Liver (tissue), 9 donors: ENCODE results near the gene SYS1. TPM values are rescaled to one million over a fixed set of nuclear protein-coding genes. Genes with fewer than 3 reads are reported as not detected.

Source experiments
- DNase-seq: peaks from one replicate; pipeline ENCODE4 v3.0.0-alpha.2; 2017; ENCODE audit warnings: low spot score
- H3K27ac ChIP-seq, 2 donors: one replicate each; pipeline ENCODE4 v1.7.0; 2013; ENCODE audit warnings: inconsistent platforms in 2 of 2, low read length in 2 of 2, control low read depth in 1 of 2, low read depth in 1 of 2, mild to moderate bottlenecking in 1 of 2
- H3K27me3 ChIP-seq, 4 donors: one replicate each; pipeline versions ENCODE4 v1.6.1 to v1.7.0; 2013; ENCODE audit warnings: low read length in 3 of 4, inconsistent platforms in 1 of 4, mild to moderate bottlenecking in 1 of 4, moderate library complexity in 1 of 4; ENCODE audit not compliant: control insufficient read depth in 4 of 4, insufficient read depth in 4 of 4
- H3K36me3 ChIP-seq, 4 donors: one replicate each; pipeline versions ENCODE4 v1.6.1 to v1.7.0; 2013; ENCODE audit warnings: low read length in 3 of 4, mild to moderate bottlenecking in 3 of 4, low read depth in 1 of 4, moderate library complexity in 1 of 4; ENCODE audit not compliant: control insufficient read depth in 4 of 4, insufficient read depth in 3 of 4
- H3K4me1 ChIP-seq, 4 donors: one replicate each; pipeline versions ENCODE4 v1.6.1 to v1.7.0; 2013; ENCODE audit warnings: low read length in 3 of 4, mild to moderate bottlenecking in 3 of 4, moderate library complexity in 1 of 4; ENCODE audit not compliant: control insufficient read depth in 4 of 4, insufficient read depth in 4 of 4
- H3K4me3 ChIP-seq, 3 donors: one replicate each; pipeline versions ENCODE4 v1.6.1 to v1.7.0; 2013; ENCODE audit warnings: low read length in 3 of 3, control low read depth in 1 of 3, low read depth in 1 of 3, mild to moderate bottlenecking in 1 of 3
- H3K9ac ChIP-seq, 2 donors: one replicate each; pipeline ENCODE4 v1.7.0; 2013; ENCODE audit warnings: low read length in 2 of 2, mild to moderate bottlenecking in 2 of 2, moderate library complexity in 2 of 2, control low read depth in 1 of 2, low read depth in 1 of 2
- H3K9me3 ChIP-seq, 4 donors: one replicate each; pipeline versions ENCODE4 v1.6.1 to v1.7.0; 2013; ENCODE audit warnings: low read length in 3 of 4; ENCODE audit not compliant: control insufficient read depth in 4 of 4
- EGR1 ChIP-seq, 2 donors: IDR thresholded peaks; 2 replicates each; pipeline ENCODE4 v1.6.1; 2016 to 2018; ENCODE audit warnings: antibody characterized with exemption in 2 of 2, low read depth in 2 of 2
- FOXA1 ChIP-seq: IDR thresholded peaks from 2 replicates; pipeline ENCODE4 v1.6.1; 2016; ENCODE audit warnings: antibody characterized with exemption
- FOXA2 ChIP-seq: IDR thresholded peaks from 2 replicates; pipeline ENCODE4 v1.6.1; 2016; ENCODE audit warnings: antibody characterized with exemption
- GABPA ChIP-seq, 2 donors: IDR thresholded peaks in 1 of 2; conservative IDR thresholded peaks in 1 of 2; 2 replicates each; pipeline ENCODE4 v1.6.1; 2016; ENCODE audit warnings: antibody characterized with exemption in 2 of 2, mild to moderate bottlenecking in 1 of 2, moderate library complexity in 1 of 2
- HNF4A ChIP-seq, 2 donors: conservative IDR thresholded peaks; 2 replicates each; pipeline ENCODE4 v1.6.1; 2016; ENCODE audit warnings: antibody characterized with exemption in 2 of 2, mild to moderate bottlenecking in 2 of 2
- HNF4G ChIP-seq: IDR thresholded peaks from 2 replicates; pipeline ENCODE4 v1.6.1; 2016; ENCODE audit warnings: antibody characterized with exemption
- JUND ChIP-seq, 2 donors: IDR thresholded peaks; 2 replicates each; pipeline ENCODE4 v1.6.1; 2016; ENCODE audit warnings: antibody characterized with exemption in 2 of 2
- NR2F2 ChIP-seq: IDR thresholded peaks from 2 replicates; pipeline ENCODE4 v1.6.1; 2016; ENCODE audit warnings: antibody characterized with exemption
- RAD21 ChIP-seq, 2 donors: IDR thresholded peaks; 2 replicates each; pipeline ENCODE4 v1.6.1; 2016; ENCODE audit warnings: antibody characterized with exemption in 2 of 2, mild to moderate bottlenecking in 2 of 2
- RXRA ChIP-seq, 2 donors: IDR thresholded peaks; 2 replicates each; pipeline ENCODE4 v1.6.1; 2017 to 2018; ENCODE audit warnings: antibody characterized with exemption in 2 of 2, mild to moderate bottlenecking in 1 of 2
- SP1 ChIP-seq: IDR thresholded peaks from 2 replicates; pipeline ENCODE4 v1.6.1; 2018; ENCODE audit warnings: antibody characterized with exemption, mild to moderate bottlenecking
- TAF1 ChIP-seq: conservative IDR thresholded peaks from 2 replicates; pipeline ENCODE4 v1.6.1; 2016; ENCODE audit warnings: antibody characterized with exemption, mild to moderate bottlenecking
- YY1 ChIP-seq: IDR thresholded peaks from 2 replicates; pipeline ENCODE4 v1.6.1; 2016; ENCODE audit warnings: antibody characterized with exemption, mild to moderate bottlenecking
- WGBS: extraction: QIAGEN DNeasy Blood & Tissue Kit; methylation state at CpG from one replicate; pipeline ENCODE4 v1.1.7; 2013; 5-methylcytosine and 5-hydroxymethylcytosine counted together
- polyA plus RNA-seq, 2 donors: library from polyadenylated mRNA; stranded (reverse) in 1 of 2; unstranded in 1 of 2; fragments of 200-250 nt in 1 of 2; fragments of >200 nt in 1 of 2; fragmentation: Nextera tagmentation in 1 of 2; extraction: Ambion mirVana in 1 of 2; gene quantifications; one replicate each; pipeline versions ENCODE4 v1.2.1 to v1.2.3, GENCODE V29; 2013 to 2015
- total RNA-seq, 2 donors: library from RNA; depleted of rRNA; stranded (reverse); fragments of >200 nt; gene quantifications; one replicate each; pipeline ENCODE4 v1.2.3, GENCODE V29; 2014
- TF ChIP-seq, protein P1 (sequence below): IDR thresholded peaks from 2 replicates; pipeline ENCODE4 v1.6.1; 2016; ENCODE audit warnings: antibody characterized with exemption
- TF ChIP-seq, protein P2 (sequence below): IDR thresholded peaks from 2 replicates; pipeline ENCODE4 v1.6.1; 2016; ENCODE audit warnings: antibody characterized with exemption
- TF ChIP-seq, protein P3 (sequence below): IDR thresholded peaks from 2 replicates; pipeline ENCODE4 v1.6.1; 2016; ENCODE audit warnings: antibody characterized with exemption, mild to moderate bottlenecking
- TF ChIP-seq, protein P4 (sequence below): IDR thresholded peaks from 2 replicates; pipeline ENCODE4 v1.6.1; 2016; ENCODE audit warnings: antibody characterized with exemption
- TF ChIP-seq, protein P5 (sequence below): fragments of 150-350 bp; IDR thresholded peaks from 2 replicates; pipeline ENCODE4 v1.5.1; 2017; ENCODE audit warnings: improper control_type of control experiment, low read depth, low read length; ENCODE audit not compliant: missing input control
- donor health status: healthy.
- donor health status: healthy.
- donor health status: healthy.
- donor health status: healthy.
- donor health status: healthy.

The SYS1 gene
- total and polyA plus RNA-seq, 4 donors: 15.0 to 37.8 (median 28.1) TPM

DNA sequence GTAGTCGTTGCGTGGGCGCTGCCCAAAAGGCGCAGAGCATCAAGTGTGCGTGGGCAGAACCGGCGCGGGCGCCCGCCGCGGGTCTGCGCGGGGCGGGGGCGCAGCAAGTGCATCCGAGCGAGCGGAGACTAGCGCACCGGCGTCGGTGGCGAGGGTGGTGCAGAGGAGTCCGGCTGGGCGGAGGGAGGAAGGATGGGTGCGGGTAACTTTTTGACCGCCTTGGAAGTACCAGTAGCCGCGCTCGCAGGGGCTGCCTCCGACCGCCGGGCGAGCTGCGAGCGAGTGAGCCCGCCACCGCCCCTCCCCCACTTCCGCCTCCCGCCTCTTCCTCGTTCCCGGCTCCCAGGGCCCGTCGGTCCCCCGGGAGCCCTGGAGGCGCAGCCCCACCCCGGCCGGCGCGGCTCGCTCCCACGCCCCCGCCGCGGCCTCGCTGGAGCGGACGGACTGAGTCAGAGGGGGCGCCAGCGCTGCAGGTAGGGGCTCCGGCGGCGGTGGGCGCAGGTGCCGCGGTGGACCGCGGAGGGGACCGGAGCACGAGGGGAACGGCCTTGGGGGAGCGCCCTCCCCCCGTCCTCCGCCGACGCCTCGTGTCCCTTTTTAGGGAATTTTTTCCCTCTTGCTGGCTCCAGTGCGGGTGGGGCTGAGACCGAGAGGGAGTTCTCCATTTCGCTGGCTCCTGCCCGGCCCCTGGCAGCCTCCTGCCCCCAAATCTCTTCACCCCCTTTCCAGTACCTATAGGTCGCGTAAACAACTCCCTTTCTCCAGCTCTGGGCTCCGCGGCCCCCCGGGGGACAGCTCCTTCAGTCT is 43.5 kb downstream of the SYS1 start:
- Histone ChIP-seq H3K4me1 (peaks cover 0 to 19% (median 11%) of the 10 kb centered on the region in 4 donors), H3K27me3 (peaks cover 0 to 2% (median 0%) of the 10 kb centered on the region in 4 donors), H3K4me3 (peak overlapping the region; percentile 56 to 73 (median 70)), H3K36me3 (peaks cover 0 to 3% (median 1%) of the 10 kb centered on the region in 4 donors), H3K27ac (peak overlapping the region; percentile 25 to 70), H3K9ac (peak overlapping the region in 1 of 2 donors; percentile 12), H3K9me3 (peaks cover 0 to under 1% (median 0%) of the 10 kb centered on the region in 4 donors)
- DNase-seq: no peak
- 1% methylated on average over 87 of the region's 87 CpGs for WGBS
- no peak for TF ChIP-seq NR2F2
- TF ChIP-seq, protein P1, sequence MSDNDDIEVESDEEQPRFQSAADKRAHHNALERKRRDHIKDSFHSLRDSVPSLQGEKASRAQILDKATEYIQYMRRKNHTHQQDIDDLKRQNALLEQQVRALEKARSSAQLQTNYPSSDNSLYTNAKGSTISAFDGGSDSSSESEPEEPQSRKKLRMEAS: no peak
- TF ChIP-seq FOXA1: no peak
- no peak for TF ChIP-seq JUND (IDR thresholded peaks at IDR 0.05)
- no peak for TF ChIP-seq YY1
- TF ChIP-seq HNF4G: no peak
- TF ChIP-seq RAD21 (IDR thresholded peaks at IDR 0.05): no peak
- TF ChIP-seq, protein P2, sequence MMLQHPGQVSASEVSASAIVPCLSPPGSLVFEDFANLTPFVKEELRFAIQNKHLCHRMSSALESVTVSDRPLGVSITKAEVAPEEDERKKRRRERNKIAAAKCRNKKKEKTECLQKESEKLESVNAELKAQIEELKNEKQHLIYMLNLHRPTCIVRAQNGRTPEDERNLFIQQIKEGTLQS: no peak
- no peak for TF ChIP-seq EGR1 (IDR thresholded peaks at IDR 0.05; ENCODE audit: low read depth in 2 of 2)
- TF ChIP-seq FOXA2: no peak
- TF ChIP-seq HNF4A (conservative IDR thresholded peaks at IDR 0.05): no peak
- TF ChIP-seq, protein P3, sequence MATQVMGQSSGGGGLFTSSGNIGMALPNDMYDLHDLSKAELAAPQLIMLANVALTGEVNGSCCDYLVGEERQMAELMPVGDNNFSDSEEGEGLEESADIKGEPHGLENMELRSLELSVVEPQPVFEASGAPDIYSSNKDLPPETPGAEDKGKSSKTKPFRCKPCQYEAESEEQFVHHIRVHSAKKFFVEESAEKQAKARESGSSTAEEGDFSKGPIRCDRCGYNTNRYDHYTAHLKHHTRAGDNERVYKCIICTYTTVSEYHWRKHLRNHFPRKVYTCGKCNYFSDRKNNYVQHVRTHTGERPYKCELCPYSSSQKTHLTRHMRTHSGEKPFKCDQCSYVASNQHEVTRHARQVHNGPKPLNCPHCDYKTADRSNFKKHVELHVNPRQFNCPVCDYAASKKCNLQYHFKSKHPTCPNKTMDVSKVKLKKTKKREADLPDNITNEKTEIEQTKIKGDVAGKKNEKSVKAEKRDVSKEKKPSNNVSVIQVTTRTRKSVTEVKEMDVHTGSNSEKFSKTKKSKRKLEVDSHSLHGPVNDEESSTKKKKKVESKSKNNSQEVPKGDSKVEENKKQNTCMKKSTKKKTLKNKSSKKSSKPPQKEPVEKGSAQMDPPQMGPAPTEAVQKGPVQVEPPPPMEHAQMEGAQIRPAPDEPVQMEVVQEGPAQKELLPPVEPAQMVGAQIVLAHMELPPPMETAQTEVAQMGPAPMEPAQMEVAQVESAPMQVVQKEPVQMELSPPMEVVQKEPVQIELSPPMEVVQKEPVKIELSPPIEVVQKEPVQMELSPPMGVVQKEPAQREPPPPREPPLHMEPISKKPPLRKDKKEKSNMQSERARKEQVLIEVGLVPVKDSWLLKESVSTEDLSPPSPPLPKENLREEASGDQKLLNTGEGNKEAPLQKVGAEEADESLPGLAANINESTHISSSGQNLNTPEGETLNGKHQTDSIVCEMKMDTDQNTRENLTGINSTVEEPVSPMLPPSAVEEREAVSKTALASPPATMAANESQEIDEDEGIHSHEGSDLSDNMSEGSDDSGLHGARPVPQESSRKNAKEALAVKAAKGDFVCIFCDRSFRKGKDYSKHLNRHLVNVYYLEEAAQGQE: no peak
- TF ChIP-seq TAF1: no peak
- TF ChIP-seq, protein P4, sequence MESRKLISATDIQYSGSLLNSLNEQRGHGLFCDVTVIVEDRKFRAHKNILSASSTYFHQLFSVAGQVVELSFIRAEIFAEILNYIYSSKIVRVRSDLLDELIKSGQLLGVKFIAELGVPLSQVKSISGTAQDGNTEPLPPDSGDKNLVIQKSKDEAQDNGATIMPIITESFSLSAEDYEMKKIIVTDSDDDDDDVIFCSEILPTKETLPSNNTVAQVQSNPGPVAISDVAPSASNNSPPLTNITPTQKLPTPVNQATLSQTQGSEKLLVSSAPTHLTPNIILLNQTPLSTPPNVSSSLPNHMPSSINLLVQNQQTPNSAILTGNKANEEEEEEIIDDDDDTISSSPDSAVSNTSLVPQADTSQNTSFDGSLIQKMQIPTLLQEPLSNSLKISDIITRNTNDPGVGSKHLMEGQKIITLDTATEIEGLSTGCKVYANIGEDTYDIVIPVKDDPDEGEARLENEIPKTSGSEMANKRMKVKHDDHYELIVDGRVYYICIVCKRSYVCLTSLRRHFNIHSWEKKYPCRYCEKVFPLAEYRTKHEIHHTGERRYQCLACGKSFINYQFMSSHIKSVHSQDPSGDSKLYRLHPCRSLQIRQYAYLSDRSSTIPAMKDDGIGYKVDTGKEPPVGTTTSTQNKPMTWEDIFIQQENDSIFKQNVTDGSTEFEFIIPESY: no peak
- TF ChIP-seq GABPA (IDR thresholded peaks at IDR 0.05 in 1 of 2, conservative IDR thresholded peaks at IDR 0.05 in 1 of 2): no peak
- TF ChIP-seq, protein P5, sequence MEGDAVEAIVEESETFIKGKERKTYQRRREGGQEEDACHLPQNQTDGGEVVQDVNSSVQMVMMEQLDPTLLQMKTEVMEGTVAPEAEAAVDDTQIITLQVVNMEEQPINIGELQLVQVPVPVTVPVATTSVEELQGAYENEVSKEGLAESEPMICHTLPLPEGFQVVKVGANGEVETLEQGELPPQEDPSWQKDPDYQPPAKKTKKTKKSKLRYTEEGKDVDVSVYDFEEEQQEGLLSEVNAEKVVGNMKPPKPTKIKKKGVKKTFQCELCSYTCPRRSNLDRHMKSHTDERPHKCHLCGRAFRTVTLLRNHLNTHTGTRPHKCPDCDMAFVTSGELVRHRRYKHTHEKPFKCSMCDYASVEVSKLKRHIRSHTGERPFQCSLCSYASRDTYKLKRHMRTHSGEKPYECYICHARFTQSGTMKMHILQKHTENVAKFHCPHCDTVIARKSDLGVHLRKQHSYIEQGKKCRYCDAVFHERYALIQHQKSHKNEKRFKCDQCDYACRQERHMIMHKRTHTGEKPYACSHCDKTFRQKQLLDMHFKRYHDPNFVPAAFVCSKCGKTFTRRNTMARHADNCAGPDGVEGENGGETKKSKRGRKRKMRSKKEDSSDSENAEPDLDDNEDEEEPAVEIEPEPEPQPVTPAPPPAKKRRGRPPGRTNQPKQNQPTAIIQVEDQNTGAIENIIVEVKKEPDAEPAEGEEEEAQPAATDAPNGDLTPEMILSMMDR: no peak
- no peak for TF ChIP-seq SP1
- TF ChIP-seq RXRA (IDR thresholded peaks at IDR 0.05): no peak
